ENCODE data around the gene RHOA.

The RHOA gene

DNA sequence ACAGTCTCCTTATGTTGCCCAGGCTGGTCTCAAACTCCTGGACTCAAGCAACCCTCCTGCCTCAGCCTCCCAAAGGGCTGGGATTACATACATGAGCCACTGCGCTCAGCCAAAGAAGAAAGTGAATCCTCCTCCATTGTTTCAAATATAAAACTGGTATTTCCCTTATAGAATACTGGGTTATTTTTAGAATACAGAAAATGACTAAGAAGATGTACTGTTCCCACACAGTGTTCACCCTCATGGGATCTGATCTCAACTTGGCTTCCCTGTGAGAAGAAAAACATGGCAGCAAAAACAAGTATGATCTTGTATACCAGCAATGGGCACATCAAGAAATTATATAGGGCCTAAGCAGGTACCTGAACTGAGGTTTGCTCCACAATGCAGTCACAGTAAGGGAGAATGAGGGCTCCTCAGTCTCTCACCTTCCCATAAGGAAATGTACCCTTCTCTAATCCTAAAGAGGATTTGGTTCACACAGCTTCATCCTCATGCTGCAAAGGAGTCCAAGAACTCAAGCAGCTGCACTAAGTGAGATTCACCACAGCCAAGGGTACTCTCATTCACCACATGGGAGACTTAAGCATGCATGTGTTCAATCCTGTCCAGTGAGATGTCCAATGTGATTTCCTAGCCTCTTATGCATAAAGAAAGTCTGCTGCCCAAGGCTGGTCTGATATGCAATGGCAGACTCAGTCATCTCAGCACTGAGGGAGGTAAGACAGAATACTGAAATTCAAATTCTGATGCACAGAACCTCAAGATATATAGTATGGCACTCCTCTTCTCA lies 97.7 kb downstream of the RHOA start:
- DNase-seq, result no peak

GRCh38 chr3:49311283-49311682 lies 100.5 kb downstream of the RHOA start:
- DNase-seq, result no peak

- no peak for DNase-seq
These were observed 101.1 kb downstream of the RHOA start for GRCh38 chr3:49310677-49311076.
